Islet of Langerhans (tissue), 1 donor: ENCODE measurements around the gene TRIM3.

Source experiments
- FAIRE-seq: peaks from one replicate; lab custom pipeline; 2011; peaks lifted over from hg19 to GRCh38; lab: Jason Lieb, UNC

The TRIM3 gene

DNA sequence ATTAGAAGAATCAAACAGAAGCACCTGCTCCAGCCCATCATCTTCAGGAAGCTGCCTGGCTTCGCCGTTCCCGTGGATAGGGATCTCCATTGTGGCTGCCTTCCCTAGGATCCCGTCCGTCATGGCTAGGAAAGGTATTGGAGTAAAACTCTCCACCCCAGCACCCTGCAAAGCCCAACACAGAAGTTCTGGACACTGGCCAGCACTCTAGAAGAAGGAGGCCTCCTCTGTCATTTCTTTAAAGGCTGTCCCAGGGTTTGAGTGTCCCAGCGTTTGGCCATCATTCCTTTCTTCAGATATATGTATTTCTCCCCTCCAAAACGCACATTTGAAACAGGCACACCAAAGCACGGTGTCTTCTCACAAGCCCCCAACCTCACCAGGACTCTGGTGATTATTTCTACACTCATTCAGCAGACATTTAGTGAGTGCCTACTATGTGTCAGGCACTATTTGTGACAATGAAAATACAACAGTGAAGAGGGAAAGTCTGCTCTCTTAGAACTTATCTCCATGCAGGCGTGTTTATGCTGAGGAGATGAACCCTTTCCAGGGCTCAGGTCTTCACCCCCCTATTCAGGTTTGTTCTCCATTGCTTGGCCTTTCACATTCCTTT is 6.7 kb upstream of the TRIM3 start:
- FAIRE-seq: no peak

DNA sequence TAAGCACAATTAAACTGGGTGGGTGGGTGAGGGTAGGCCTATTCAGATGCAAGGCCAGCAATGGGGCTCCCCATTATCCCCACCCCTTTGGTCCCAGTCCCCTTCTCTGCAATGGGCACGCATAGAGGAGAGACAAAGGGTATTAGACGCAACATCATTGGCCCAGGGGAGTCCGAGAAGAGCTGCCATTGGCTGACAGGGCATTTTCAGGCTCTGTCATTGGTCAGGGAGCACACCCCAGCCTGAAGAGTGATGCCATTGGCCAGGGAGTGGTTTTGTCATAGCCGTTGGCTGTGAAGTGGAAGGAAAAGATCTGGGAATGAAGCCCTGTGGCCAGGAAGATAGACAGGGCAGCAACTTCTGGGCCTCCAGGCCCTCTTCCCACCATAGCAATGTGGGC is 2.8 kb upstream of the TRIM3 start:
- FAIRE-seq: no peak

DNA sequence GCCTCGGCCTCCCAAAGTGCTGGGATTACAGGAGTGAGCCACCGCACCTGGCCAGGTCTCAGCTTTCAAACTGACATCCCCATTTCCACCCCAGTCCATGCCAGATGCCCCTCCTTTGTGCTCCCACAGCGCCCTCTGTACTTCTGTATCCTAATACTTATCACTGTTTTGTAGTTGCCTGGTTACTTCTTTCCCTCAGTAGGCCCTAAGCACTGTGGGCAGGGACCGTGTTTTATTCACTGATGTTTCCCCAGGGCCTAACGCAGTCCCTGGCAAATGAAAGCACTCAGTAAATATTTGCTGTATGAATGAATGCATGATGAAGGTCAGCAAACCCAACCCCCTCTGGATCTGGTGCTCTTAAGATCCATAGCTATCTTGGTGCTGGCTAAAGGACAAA is 2.2 kb upstream of the TRIM3 start:
- peak; percentile 81 for FAIRE-seq

DNA sequence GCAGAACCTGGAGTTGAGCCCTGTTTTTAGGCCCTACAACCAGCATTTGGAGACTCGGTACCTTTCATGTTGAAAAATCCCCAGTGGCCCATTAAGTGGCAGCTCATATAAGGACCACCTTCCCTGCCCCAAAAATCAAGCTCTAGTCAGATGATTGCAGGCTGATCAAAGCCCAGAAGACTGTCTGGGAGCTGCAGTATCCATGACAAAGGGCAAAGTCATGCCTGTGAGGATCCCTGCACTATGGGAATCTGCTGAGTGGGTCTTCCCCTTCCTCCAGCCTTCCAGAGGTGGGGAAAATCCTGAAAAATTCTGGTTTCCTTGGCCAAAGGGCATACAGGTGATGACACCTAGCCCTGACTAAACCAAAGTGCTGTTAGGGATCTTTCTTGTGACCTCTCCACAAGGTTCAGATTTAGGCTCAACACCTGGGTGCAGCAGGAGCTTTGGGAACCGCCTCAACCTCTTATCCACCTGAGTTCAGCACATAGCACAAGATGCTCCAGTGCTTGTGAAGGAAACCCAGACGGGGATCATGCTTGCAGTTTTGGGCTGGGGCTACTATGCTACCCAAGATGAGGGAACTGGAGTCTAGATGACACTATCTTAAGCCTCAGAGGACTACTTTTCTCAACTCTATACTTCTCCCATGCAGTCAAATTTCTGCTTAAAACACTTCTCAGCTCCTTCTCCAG is 1.2 kb upstream of the TRIM3 start:
- no peak for FAIRE-seq

DNA sequence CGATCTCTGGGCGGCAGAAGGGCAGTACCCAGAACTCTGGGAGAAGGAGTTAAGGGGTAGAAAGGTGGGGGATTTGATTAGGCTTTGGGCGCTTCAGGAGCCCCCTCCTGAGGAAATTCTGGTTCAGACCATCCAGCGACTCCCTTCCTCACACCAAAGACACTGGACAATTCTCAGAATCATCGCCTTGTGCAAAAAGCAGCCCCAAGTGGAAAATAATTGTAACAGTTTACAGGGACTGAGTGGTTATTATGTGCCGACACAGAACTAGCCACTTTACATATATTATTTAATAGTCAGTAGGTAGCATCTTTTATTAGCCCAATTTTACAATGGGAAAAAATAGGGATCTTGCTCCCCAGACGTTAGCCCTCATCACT is 662 bp upstream of the TRIM3 start:
- no peak for FAIRE-seq

DNA sequence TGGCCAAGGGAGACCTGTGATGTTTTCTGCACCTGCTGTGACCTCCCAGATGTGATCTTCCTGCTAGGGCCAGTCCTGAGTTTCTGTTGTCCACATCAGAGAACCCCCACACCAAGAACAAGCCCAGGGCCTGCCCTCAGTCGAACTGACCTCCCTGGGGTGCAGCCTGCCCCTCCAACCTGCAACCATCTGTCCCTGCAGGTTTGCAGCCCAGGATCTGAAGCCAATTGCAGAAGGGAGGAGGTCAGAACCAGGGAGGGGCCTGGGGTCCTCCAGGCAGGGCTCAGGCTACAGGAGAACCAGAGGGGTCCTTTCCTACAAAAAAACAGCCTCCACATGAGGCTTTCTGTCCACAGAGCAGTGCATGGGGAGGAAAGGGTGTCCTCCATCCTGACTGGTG is 807 bp downstream of the TRIM3 start:
- FAIRE-seq: no peak

DNA sequence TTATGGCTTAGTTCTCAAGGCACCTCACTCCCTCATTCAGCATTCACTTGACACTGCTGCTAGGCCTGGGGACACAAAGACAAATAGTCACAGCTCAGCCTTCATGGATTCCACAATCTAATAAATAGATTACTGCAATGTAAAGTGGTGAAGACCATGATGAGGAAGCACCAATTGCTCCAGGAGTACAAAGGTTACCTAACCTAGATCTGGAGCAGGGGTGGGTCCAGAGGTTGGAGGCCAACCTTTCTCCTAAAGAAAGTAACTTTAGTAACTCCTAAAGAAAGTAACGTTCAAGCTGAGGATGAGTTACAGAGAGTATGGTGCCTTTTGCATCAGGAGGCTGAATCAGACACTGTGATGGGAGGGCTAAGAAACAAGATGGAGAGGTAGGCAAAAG is 4.1 kb downstream of the TRIM3 start:
- no peak for FAIRE-seq

DNA sequence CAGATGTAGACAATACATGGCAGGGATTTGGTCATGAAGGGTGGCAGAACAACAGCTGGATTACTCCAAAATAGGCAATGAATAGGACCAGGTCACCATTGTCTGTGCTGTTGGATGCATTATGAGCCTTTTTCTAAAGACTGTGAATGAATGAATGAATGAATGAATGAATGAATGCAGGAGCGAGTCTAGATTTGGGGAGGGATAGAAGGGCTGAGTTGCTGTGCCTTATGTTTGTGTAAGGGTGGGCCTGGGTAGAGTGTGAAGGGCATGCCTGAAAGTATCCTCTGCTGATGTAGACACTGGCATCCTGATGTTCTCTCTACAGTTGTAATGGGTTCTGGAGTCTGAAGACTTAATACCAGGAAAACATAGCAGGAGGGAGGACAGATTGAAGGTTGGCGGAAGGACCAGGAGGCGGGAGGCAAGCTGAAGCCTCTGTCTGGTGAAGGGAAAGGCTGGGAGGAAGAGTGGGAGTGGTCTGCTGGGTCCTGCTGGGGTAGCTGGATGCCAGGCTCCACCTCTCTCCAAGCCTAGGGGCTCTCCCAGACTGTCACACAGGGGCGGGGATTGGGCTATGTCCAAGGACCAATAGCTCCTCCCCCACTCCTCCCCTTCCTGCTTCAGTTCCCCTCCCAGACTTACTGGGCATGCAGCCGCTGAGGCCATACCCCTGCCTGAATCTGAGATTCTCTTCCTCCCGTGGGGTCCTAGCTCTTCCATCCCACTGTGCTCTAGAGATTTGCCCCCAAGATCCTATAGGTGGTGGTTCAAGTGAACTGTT is 4.8 kb downstream of the TRIM3 start:
- no peak for FAIRE-seq

DNA sequence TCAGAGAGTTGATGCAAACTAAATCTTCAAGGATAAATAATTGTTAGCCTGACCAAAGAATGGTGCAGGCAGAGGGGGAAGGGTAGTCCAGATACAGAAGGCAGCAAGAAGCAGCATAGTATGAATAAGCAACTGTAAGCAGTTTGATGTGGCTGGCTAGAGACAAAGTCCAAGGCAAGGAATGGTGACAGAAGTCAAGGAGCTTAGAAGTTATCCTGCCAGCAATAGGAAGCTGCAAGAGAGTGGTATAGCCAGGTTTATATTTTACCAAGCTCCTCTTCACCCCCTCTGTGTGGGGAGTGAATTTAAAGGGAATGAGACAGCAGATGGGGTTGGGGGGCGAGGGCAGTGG is 14.7 kb downstream of the TRIM3 start:
- no peak for FAIRE-seq

DNA sequence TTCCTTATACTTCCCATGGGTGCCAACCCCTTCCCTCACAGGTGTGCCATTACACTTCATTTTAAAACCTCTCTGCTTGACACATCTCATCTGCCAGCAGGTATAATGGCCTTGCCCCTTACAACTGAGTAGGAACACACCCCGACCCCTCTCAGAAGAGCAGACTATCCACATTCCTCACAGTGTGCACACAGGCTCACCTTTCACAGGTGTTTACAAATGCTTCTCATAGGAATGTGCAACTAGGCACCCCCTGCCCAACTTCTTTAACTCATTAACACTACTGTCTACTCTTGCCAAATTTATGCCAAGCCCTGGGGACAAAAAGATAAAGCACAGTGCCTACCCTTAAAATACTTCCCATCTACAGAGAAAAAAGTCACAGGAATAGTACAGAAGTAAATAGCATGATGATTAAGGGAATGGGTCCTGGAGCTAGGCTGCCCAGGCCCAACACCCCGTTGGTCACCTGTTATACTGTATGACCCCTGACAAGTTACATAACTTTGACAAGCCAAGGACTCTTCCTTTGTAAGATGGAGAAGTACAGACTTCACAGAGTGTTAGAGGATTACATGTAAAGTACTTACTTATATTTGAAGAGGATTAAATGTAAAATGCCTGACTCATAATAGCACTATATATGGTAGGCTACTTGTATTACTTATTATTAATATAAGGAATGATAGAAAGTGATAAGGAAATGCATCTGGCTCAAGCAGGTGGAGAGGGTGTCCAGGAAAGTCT is 15.2 kb downstream of the TRIM3 start:
- FAIRE-seq: no peak

DNA sequence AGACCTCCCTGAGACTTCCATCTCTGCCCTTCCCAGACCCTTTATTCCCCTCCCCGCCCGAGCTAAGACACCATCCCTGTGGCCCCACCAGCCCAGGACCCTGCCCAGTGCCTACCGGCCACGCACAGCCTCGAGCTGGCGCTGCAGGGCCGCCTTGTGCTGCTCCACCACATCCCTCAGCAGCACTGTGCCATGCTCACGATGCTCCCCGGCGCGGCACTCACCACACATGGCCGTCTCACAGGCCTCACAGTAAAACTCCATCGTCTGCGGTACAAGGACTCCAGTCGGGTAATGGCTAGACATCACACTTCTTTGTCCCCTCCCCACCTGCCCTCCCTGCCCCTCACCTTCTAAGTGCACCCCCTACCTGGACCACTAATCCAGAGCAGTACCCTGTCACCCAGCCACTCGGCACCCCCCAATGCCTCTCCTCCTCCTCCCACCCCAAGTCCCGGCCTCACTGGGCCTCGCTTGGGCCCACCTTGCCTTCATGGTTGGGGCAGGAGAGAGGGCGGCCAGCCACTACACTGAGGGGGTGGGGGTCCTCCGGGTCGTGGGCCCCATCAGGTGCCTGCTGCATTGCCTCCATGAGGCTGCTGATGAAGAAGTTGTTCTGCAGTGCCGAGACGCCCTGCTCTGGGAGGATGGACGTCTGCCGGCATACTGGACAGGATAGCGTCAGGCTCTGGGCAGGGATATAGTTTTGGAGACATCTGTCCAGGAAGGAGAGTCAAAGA is 16.0 kb downstream of the TRIM3 start:
- FAIRE-seq: no peak

DNA sequence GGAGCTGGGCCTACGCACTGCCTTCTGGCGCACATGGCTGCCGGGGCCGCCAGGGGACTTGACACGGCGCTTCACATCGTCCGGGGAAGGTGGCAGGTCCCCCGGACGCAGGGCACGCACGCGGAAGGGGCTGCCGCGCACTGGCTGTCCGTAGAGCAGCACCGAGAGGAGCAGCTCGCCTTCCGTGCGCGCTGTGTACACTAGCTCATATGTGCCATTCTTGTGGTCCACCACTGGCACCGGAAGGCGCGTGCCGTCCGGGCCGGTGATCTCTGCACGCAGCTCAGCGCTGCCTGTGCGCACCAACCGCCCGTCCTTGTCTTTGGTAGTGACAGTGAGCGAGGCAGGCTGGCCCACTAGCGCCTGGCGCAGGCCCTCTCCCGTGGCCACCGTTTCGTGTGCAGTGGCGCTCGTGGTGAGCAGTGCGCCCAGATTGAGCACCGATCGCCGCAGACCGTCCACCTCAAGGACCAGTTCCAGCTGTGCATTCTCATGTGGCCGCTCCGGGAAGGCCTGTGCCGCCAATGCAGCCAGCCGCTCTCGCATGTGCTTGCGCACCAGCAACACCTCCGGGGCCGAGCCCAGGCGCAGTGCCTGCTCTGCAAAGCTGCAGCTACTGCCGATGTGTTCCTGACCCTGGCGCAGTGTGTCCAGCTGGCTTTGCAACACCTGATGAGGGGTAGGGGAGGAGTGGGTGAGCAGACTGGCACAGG is 17.2 kb downstream of the TRIM3 start:
- FAIRE-seq: no peak

DNA sequence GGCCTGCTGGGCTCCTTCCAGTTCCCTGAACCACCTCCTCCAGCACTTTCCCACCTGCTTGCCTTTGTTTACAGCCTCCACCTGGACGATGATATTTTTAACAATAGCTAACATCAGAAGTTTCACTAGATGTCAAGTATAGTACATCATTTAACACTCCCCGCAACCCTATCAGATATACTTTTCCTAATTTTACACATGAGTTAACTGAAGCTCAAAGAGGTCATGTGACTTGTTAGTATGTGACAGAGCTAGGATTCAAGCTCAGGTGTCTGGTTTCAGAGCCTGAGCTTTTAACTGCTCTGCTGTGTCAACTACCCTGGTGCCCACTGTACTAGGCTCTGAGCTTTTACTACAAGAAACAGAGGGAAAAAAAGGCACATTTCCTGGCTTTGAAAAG is 18.7 kb downstream of the TRIM3 start:
- FAIRE-seq: no peak

DNA sequence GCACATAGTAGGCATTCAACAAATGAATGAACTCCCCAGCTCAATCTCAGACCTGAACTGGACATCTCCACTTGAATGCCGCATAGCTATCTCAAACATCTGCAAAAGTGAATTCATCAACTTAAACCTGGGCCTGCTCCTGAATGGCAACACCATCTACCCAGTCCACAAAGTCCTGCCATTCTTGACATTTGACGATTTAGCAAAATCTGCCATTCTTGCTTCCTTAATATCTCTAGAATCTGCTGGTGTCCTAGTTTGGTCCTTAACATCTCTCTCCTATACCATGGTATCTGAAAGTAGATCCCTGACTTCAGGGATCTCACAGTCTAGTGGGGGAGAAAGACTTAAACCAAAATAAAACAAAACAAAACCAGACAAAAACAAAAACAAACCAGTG is 20.6 kb downstream of the TRIM3 start:
- FAIRE-seq: no peak

DNA sequence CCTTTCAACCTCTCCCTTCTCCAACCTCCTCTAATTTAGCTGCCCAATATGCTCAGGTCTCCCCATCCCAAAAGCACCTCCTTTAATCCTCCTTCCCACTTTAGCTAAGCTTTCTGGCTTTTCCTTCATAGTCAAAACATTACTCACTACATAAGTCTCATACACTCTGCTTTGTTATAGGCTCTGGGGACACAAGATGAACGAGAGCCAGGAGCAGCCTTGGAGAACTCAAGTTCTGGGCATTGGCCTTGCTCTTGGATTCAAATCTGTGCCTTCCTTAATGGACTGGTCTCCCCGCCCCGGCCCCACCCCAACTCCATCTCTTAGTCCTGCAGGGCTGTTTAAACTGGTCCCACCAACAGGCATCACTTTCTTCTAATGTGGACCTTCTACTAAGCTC is 21.5 kb downstream of the TRIM3 start:
- FAIRE-seq: no peak

DNA sequence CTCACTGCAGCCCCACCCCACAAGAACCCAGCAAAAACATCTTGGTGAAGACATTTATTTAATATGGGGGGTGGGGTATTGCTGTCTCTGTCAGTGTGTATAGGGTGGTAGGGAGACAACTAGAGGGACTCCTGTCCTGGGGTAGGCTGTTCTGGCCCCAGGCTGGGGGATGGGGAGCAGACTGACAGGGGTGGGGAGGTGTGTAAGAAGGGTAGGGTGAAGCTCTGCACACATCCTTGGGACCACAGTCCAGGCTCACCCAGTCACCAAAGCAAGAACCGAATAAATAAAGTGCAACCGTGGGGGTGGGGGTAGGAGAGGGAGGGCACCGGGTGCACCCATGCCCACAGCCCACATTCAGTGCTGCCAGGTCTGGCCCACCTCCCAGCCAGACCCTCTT is 25.2 kb downstream of the TRIM3 start:
- no peak for FAIRE-seq

DNA sequence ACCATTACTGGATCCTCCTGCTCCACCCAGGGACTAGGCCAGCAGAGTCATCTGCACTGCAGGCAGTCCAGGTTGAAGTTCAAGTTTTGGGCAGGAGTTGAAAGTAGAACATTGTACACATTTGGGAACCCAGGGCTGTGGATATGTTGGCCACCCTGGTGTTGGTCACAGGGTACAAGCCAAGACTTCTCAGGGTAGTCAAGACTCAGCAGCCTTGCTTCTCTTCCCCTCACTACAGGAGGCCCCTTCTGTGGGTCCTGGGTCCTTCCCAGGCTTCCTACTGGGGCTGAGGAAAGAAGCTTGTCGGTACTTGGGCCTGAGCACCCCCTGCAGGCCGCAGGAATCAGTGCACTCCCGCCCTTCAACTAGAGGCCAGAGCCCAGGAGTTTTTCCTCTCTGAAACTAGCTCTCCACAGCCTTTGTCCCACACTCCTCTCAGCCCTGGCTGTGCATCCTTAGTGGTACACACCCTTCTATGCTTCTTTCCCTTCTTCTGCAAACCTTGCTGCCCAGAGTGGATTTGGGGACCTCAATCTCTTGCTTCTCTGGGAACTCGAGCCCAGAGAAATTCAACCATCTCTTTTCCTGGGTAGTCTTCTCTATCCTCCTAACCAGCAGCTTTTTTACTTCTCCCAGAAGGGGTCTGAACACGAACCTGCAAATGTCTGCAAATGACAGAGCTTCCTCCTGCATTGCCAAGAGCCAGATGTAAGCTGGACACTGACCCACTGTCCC is 30.3 kb downstream of the TRIM3 start:
- no peak for FAIRE-seq

DNA sequence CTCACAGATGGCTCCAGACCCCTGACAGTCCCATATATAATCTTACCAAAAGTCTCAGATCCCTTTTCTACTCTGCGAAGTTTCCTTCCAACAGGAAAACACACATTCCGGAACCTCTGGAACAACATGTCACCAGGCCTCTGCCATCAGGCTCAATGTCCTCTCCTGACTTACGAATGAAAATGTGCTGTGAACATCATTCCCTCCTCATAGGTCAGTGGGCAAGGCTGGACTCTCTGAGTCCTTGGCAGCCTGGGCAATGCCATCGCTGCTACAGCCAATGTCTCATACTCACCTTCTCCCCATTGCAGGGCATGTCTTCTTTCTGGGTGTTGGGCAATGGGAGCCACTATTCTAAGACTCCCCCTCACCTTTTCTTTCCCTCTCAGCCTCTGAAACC is 31.3 kb downstream of the TRIM3 start:
- no peak for FAIRE-seq

DNA sequence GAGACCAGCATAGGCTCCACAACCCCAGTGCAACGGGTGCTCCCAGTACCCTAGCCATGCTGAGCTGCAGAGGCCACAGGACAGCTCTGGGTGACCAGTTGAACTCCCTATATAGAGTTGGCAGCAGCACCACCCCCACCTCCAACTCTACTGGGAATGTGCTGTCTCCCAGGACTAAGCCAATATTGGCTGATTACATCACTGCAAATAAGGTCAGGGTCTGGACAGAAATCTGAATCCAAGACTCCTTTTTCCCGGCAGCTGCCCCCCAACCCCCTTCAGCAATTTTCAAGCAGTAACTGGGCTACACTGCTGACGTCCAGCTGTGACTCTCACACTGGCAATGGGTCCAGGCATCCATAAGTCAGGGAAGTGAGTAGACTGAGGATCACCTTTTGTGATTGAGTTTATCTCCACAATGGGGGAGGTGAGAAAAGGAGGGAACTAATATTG is 32.8 kb downstream of the TRIM3 start, which contains the start of gene HPX:
TSS of gene HPX (minus strand) at position 82 of the 453 bp plus-strand sequence. CDS start at position 58, 24 bp downstream.
- FAIRE-seq: no peak

DNA sequence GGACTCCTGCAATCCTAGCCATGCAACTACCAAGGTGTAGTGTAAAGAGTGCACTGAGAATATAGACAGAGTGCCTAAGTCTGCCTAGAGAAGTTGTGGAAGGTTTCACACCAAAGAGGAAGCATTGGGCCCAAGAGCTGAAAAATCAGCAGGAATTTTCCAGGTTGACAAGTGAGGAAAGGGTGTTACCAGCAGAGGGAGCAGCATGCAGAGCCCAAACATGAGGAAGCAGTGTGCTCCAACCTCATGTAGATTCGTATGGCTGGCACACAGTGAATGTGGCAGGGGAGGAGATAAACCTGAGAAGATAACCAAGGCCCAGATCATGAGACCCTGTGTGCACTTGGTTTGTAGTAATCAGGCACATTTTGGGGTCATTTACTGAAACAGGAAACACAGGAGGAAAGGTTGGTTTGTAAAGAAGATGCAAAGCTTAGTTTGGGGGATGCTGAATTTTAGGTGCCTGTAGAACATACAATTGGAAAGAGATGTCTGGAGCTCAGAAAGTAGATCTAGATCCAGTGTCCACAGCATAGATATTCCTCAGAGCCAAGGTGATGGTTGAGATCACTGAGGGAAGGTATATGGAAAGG is 34.7 kb downstream of the TRIM3 start:
- no peak for FAIRE-seq
